ENCODE results near the gene ARL15.
"Not testable (repeated sequence)": the region's sequence is repeated elsewhere in the genome, so short reads cannot be mapped to it uniquely, and the experiment has no call there.

The ARL15 gene

DNA sequence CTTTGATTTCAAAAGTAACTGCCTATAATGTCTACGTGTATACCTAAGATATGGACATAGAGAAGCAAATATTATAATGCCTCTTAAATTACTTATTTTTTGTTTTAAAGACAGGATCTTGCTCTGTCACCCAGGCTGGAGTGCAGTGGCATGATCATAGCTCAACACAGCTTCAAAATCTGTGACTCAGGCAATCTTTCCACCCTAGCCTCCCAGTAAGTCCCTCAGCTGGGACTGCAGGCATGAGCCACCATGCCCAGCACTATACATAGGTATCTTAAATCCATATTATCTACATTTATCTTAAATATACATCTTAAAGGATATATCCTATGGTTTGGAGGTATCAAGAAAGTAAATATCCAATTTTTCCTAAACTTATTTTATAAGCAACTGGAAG lies 261.2 kb downstream of the ARL15 start:
- DNase-seq (ENCODE audit: extremely low read depth in 1 of 2, low read depth in 1 of 2) = no peak

DNA sequence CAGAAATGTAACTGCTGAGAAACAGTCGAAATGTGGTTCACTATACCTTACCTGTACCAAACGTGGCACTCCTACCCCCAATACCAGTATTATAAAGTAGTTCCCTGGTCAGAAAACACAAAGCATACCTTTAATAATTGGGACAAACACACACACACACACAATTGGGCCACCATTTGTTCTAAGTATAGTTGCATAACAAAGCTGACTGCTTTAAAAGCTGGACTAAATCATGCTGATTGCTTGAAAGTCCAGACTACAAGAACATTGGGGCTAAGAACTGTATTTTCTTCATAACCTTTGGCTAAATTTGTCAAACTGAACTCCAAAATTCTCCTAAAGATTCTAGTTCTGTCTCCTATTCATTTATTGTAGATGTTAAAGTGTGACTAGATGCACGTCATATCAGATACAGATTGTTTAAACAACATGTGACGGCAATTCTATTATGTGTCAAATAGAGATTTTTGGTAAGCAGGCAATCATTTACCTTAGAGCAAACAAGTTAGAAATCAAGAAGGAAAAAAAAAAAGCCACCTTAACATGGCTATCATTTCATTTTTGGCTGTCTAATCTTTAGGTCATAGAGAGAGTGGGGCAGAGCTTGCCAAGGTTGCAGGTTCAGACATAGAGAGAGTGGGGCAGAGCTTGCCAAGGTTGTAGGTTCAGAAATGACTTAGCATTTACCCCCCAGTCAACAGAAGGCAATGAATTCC lies 265.1 kb downstream of the ARL15 start:
- DNase-seq (ENCODE audit: extremely low read depth in 1 of 2, low read depth in 1 of 2) = no peak

DNA sequence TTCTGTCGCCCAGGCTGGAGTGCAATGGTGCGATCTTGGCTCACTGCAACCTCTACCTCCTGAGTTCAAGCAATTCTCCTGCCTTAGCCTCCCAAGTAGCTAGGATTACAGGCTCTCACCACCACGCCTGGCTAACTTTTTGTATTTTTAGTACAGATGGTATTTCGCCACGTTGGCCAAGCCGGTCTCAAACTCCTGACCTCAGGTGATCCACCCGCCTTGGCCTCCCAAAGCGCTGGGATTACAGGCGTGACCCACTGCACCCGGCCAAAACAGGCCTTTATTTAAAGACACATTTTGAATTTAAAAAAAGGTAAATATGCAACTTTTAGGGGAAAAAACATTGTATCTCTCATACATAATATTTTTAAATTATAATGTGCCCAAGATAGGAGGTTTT lies 266.1 kb downstream of the ARL15 start:
- DNase-seq (ENCODE audit: extremely low read depth in 1 of 2, low read depth in 1 of 2) = not testable (repeated sequence)

DNA sequence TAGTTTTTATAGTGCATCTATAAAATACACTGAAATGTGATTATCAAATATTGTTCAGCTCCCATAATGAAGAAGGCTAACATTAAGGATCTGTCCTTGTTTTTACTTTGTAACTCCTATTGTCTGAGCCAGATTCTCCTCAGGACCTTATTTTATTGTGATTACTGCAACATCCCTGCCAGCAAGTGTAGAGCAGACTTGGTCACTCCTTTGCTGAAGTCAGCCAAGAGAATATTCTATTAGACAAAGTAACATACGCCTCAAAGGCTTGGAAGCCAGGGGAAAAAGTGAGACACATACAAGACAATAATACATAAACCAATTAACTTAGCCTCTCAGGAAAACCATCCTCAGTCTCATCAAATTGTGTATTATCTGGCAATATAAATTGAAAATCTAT lies 269.6 kb downstream of the ARL15 start:
- DNase-seq (ENCODE audit: extremely low read depth in 1 of 2, low read depth in 1 of 2) = no peak

DNA sequence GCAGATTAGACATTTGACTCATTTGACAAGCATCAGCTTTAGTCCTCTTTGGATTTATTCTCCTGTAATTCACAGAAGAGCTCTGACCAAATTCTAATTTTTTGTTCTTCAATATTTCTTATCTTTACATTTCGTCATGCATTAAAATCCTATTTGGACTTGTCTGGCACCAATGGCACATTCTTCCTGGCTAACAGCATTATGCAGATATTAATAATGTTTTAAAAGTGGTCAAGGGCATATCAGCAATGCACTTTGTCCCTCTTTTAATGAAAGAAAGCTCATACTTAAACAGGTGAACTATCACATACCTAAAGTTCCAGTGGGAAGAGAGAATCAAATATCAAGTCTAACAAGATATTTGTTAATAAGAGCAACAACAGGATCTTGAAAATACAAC lies 270.4 kb downstream of the ARL15 start:
- DNase-seq (ENCODE audit: extremely low read depth in 1 of 2, low read depth in 1 of 2) = no peak

DNA sequence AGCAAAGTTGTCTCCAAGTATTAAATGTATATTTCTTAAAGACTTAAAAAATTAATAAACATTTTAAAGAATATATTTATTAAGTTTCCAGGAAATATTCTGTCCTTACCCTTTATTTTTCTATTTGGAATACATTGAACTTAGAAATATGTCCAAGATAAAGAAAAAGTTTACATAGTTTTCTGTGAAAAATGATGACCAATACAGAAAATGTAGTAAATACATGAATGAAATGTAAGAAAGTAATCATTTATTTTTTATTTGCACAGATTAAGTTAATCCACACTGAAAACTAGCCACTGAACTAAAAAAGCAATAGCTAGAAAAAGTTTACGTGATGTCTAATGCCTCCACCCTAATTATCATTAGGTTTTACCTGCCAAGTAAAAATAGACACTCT lies 273.2 kb downstream of the ARL15 start:
- DNase-seq (ENCODE audit: extremely low read depth in 1 of 2, low read depth in 1 of 2) = no peak

DNA sequence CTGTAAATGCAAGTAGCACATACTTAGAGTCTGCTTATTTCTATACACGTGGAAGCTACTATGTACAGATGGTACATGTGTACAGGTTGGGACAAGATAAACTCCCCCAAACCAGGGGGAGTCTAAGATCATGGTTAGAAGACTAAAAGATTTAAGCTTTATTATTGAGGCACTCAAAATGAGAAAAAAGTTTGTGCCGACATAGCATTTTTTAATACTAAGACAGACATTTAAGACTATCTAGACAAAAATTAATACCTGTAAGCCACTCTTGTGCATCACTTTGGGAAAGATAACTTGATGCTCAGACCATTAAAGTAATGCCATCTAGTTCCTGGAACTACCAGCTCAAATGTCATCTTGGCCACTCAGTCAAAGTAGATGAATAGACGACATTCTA lies 279.4 kb downstream of the ARL15 start:
- DNase-seq (ENCODE audit: extremely low read depth in 1 of 2, low read depth in 1 of 2) = no peak

DNA sequence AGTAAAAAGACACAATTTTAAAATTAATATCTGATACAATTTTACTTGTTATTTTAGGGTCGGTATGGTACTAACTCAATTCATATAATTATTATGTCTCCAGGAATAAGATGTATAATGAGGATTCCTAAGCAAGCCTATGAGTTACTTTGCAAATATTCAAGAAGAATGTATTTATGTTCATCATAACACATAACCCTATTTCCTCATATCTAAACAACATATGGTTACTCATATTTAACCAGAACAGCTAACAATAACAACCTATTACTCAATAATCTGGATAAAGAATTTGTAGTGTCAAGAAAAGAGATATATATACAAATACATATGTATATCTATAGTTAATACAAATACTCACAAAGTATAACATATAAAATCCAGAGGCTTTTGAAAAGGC lies 285.9 kb downstream of the ARL15 start:
- no peak for DNase-seq (ENCODE audit: extremely low read depth in 1 of 2, low read depth in 1 of 2)

DNA sequence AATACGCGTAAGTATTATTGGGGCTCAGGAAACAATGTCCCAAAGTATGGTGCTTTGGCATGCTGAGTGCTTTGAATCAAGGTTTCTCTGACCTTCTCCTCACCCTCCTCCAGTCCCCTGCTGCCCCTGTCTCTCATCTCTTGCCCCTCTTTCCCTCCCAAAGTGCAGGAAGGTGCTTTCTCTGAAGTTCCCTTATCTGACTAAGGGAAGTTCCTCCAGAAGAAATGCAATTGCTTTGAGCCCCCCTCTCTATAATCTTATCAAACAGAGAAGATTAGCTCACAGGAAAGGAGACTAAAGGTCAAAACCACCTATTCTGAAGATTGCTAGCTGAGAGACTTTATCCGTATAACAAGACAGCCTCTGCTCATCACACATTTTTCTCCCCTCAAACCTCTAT lies 288.1 kb downstream of the ARL15 start:
- DNase-seq (ENCODE audit: extremely low read depth in 1 of 2, low read depth in 1 of 2) = no peak

DNA sequence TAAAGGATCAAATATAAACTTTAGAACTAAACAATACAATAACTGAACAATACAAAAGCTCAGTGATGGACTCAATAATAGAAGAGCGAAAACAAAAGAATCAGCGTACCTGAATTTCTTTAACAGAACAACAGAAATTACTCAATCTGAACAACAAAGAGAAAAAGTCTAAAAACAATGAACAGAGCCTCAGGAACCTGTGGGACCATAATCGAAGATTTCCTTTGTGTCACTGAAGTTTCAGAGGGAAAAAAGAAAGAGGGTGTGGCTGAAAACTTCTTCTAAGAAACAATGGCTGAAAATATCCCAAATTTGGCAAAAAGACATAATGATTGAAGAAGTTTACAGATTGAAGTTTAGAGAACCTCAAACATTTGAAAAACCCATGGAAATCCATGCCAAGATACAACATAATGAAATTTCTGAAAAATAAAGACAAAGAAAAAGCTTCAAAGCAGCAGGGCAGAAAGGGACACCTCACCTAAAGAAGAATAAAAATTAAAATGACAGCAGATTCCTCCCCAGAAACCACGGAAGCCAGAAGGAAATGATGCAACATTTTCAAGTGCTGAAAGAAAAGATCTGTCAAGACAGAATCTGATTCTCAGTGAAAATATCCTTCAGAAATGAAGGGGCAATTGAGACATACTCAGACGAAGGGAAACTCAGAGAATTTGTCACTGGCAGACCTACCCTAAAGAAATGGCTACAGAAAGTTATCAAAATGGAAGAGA lies 288.8 kb downstream of the ARL15 start:
- DNase-seq (ENCODE audit: extremely low read depth in 1 of 2, low read depth in 1 of 2) = no peak

DNA sequence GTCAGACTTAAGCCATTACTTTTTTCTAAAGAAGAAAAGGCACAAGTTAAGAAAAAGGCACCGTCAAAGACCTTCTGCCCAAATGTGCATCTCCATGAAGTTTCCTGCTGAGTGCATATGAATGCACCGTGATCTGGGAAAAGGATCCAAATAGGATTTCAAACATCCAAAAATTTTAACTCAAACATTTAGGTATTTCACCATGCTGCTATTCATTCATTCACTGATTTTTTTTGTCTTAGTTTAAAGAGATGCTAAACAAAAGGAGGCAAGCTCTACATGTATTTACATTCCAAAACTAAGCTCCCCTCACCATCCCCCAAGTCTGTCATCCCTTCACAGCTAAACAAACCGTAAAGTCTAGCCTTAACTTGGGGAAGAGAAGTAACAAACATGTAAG lies 291.9 kb downstream of the ARL15 start:
- DNase-seq (ENCODE audit: extremely low read depth in 1 of 2, low read depth in 1 of 2) = no peak

DNA sequence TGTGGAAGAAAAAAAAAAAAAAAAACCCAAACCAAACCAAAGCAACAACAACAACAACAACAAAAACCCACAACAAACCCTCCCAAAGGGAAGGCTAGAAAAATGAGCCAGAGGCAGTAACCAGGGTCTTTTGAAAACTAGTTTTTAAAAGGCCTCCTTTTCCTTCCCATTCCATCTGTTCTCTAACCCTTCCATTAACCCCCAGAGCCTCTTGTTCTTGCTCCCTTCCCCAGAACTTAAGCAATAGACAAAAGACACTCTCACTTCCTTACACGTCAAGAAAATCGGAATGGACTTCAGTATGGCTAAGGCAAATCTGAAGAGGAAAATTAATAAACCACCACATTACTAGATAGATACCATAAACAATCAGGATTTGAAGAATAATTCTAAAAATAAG lies 292.8 kb downstream of the ARL15 start:
- no peak for DNase-seq (ENCODE audit: extremely low read depth in 1 of 2, low read depth in 1 of 2)

DNA sequence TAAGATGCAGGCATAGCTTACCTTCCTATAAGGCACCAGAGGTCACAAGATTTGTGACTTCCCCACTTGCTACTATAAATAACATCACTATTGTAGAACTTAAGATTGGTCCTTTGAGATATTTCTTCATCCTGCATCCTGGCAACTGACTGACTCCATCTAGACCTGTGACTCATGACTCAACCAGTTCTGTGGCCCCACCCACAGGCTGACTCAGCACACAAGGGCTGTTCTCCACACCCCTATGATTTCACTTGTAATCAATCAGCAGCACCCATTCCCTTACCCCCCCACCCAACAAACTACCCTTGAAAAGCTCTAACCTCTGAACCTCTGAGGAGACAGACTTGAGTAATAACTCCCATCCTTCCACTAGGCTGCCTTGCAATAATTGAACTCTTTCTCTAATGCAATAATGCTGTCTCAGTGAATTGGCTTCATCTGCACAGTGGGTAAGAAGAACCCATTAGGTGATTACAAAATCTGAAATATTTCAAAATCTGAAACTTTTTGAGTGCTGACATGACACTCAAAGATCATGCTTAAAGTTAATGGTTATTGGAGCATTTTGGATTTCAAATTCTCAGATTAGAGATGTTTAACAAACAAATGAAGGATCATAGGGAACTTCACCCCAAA lies 296.7 kb downstream of the ARL15 start:
- no peak for DNase-seq (ENCODE audit: extremely low read depth in 1 of 2, low read depth in 1 of 2)

DNA sequence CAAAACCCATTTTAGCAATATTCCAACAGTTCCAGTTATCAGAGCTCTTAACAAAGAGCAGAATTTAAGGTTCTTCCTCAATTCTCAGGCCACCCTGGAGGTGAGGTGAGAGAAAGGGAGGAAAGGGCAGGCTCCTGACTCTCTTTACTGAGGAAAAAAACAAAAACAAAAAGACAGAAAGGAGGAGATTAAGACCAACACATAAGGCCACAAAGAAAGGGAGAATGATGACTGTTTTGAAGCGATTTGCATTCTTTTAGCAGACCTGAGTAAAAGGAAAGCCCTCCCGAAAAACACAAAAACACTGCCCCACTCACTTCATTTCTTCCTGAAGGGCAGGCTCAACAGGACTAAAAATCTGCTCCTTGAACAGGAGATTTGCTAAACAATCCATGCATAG lies 300.5 kb downstream of the ARL15 start:
- no peak for DNase-seq (ENCODE audit: extremely low read depth in 1 of 2, low read depth in 1 of 2)

DNA sequence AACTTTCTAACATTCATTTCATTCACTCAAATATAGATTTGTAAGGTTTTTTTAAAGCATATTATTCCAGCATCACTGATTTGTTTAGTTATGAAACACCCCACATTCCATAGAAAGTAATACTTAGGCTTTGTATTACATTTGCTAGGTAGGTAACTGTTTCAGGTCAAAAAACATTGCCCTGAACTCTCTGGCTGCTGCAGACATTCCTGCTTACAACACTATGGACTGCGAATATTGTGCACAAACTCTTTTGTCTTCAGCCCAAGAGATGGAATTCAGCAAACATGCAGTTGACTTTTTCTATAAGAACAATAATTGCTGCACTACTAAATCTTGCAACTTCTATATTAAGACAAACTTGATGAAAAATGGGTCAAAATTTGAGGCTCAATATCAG lies 301.0 kb downstream of the ARL15 start:
- DNase-seq (ENCODE audit: extremely low read depth in 1 of 2, low read depth in 1 of 2) = no peak

DNA sequence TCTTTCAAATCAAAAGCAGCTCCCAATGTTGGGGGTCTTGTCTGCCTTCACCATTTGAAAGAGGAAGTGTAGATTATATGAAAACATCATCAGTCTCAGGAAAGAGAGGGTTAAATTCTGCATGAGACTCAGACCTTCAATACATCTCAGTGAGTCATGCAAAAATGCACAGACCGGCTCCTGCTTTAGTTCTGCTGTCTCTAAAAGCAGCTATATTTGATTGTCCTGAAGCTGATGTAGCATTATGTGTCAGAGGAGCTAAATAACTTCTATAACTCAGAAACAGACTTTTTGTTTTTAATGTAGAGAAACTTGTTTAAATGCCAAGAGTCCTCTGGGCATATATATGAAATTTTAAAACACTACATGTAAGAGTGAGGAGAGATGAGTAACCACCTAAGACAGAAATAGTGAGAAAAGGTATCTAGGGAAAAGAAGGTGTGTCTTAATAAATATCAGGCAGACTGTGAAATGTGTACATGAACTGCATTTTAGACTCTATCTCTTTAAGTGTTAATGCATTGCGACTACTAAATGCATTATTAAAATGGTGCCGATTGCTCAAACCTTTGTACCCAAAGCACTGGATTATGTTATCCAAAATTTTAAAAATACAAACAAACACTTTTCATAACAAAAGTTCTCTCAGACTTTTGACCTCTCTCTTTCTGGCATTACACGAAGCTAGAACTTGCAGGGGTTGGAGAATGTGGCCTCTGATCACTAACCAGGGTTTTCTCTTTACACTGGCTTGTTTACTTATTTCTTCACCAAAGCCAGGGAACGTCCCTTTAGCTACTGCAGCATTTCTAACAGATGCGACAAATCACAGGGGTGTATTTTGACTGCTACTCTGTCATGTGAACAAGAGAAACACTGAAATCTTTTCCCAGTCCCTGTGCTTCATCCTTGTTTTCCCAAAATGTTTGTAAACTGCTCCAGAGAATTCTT lies 302.3 kb downstream of the ARL15 start:
- DNase-seq (ENCODE audit: extremely low read depth in 1 of 2, low read depth in 1 of 2) = no peak

DNA sequence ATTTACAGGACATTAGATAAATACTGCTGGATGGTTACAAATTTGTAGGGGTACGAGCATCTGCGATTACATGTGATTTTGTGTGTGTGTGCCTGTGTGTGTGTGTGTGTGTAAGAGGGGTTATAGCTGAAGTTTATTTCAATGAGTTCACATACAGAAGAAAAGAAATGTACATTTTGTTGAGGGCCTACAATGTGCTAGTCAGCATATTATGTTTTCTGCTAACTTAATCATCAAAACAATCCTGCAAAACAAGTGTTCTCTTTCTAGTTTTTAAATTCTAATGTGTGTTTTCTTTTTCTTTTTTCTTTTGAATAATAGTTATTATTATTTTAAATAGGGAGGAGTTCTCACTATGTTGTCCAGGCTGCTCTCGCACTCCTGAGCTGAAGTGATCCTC lies 305.7 kb downstream of the ARL15 start:
- no peak for DNase-seq (ENCODE audit: extremely low read depth in 1 of 2, low read depth in 1 of 2)

DNA sequence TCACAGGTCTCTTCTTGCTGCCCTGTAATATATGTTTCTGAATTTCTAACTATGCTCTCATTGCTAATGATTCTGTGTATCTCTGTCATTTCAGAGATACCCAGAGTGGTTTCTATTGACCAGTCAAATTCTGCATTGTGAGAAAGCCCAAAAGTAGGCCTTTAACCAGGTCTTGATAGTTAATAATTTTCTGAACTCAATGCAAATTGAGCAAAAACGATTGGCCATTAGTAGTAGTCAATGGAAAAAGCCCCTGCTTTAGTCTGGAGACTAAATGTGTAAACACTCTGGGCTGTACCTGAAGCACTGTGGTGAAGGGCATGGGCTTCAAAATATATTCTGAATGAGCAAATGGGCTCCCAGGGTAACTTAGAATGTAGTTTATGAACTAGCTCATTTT lies 307.6 kb downstream of the ARL15 start:
- DNase-seq (ENCODE audit: extremely low read depth in 1 of 2, low read depth in 1 of 2) = no peak

DNA sequence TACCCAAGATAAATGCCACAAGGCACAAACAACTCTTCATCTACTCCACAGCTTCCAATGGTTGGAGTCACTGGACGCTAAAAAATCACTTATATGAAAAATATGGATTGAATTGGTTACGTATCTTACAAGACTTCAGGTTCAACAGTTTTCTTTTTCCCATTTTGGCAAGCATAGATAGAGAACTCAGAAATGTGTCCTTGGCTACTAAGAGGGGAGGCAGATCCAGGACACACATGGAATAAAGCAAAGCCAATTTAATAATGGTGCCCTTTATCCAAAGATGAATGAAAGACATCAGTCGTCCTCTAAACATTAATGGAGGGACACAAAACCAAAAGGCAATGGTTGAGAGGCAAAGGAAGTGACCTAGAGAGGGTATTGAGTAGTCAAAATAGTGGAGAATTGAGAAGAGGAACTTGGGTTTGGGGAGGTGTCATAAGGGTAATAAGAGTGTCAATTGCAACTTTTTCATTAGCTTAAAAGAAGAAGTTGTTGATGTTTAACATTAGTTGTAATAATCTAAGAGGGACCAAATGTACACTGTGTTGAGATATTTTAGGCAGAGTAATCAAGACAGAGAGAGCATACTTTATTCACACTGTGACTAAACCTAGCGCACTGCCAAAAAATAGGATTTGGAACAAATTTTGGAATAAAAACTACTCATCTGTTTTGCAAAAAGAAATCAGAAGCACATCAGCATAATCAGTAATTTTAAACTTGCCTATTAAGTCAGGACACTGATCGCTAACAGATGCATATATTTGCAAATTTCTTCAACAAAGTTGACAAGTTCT lies 308.2 kb downstream of the ARL15 start:
- no peak for DNase-seq (ENCODE audit: extremely low read depth in 1 of 2, low read depth in 1 of 2)

DNA sequence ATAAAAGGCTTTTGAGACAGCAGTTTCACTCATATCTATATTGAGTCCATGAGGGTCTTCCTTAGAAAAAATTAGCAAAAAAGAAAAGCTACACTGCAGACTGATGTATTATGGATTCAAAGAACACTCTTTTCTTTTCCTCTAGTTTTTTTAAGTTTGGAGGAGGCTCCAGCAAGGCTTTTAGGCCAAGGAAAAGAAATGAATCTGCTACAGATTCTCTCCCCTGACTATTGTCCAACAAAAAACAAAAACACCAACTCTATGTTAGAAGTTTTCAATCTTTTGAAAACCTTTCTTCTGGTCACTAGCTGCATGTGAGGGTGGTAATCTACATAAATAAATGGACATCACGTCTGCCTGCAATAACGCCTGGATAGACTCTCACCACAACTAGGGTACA lies 310.4 kb downstream of the ARL15 start:
- DNase-seq (ENCODE audit: extremely low read depth in 1 of 2, low read depth in 1 of 2) = no peak
